Activated CD8-positive, alpha-beta memory T cell treated with anti-CD3 and anti-CD28 coated beads, Interleukin-2, amount 50 U/mL, for 48 hours (primary cell): Measurements from ENCODE around the gene MANBA.

Experiments
- DNase-seq: peaks from one replicate; pipeline ENCODE4 v3.0.0-alpha.2; 2020

MANBA gene

DNA sequence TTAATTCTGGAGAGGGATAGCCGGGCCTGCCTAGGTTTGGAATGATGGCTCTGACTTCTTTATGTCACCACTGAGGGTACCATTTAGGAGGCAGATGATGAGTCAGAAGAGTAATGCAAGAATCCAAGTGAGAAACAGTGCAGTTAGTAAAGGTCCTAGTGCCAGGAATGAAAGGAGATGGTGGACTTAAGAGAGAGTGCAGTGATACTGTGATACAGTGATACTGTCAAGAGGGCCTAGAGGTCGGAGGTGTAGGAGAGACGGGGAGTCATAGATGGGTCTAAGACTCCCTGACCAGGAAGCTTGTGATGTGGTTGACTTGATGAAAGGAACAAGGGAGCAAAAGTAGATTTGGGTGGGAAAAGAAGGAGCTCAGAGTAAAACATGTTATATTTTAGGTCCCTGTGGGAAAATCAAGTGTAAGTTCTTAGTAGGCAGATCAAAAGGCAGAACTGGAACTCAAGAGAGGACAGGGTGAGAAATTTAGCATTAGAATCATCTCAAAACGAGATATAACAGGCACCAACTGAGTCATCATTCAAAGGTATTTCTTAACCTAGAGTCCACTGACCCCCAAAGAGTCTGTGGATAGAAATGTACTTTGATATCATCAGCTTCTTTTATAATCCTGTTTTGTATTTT lies 174.6 kb downstream of the MANBA start:
- DNase-seq = no peak

DNA sequence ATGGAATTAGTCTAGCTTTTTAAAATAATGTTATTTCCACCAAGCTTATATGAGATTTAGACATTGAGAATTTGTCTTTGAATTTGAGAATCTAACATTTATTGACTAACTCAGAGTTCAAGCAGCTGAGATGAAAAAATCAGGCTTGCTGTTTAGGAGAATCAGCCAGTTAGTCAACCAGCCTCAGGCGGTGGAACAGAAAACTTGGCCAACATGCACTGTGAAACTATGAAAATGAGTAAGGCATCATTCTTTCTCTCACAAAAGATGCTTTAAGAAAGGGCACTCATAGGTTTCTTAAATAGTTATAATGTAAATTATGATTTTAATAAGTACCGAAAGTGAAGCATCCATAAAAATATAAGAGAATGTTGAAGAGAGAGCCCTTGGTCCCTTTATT lies 175.4 kb downstream of the MANBA start:
- DNase-seq = no peak

DNA sequence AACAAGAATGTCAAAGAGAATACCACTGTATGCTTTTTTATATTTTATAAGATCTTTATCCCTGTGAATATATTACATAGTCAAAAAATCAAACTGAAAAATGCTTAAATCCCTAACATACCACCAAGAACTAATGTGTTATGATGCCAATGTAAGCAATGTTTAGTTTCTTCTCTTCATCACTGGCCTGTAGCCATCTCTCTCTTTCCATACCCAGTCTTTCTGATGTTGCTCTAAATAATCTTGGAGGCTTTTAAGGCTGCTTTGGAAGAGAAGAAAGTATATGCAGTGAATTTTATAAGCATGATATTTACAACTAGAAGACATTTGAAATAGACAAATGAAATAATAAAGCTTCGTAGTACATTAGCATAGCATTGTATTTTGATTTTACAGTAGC lies 176.7 kb downstream of the MANBA start:
- no peak for DNase-seq
